HepG2 (cell line): ENCODE measurements around the gene ARHGDIA. TPM values are rescaled to one million over a fixed set of nuclear protein-coding genes. Genes with fewer than 3 reads are reported as not detected.

Experiments used
- BORCS8-MEF2B ChIP-seq: sonication (generic); formaldehyde crosslinking; IDR thresholded peaks from 2 replicates; pipeline ENCODE4 v1.8.0; 2022; ENCODE audit warnings: mild to moderate bottlenecking, missing genetic modification reagents
- DR1 ChIP-seq: sonication (generic); formaldehyde crosslinking; IDR thresholded peaks from 2 replicates; pipeline ENCODE4 v1.8.0; 2021; ENCODE audit warnings: mild to moderate bottlenecking, missing genetic modification reagents, inconsistent platforms
- FOXA3 ChIP-seq: IDR thresholded peaks from 2 replicates; pipeline ENCODE4 v1.6.1; 2016; ENCODE audit warnings: missing genetic modification reagents, missing compliant biosample characterization
- GLI4 ChIP-seq: sonication (generic); formaldehyde crosslinking; IDR thresholded peaks from 2 replicates; pipeline ENCODE4 v1.5.1; 2020; ENCODE audit warnings: missing genetic modification reagents, mild to moderate bottlenecking, moderate library complexity, borderline replicate concordance
- NFATC3 ChIP-seq: sonication (generic); formaldehyde crosslinking; IDR thresholded peaks from 2 replicates; pipeline ENCODE4 v1.5.1; 2020; ENCODE audit warnings: mild to moderate bottlenecking, missing genetic modification reagents
- NFIB ChIP-seq: sonication (generic); formaldehyde crosslinking; IDR thresholded peaks from 2 replicates; pipeline ENCODE4 v1.9.0; 2021; ENCODE audit warnings: missing genetic modification reagents, mild to moderate bottlenecking, borderline replicate concordance
- ONECUT2 ChIP-seq: sonication (generic); formaldehyde crosslinking; IDR thresholded peaks from 2 replicates; pipeline ENCODE4 v1.4.0; 2020; ENCODE audit warnings: missing genetic modification reagents
- POGZ ChIP-seq: sonication (generic); formaldehyde crosslinking; IDR thresholded peaks from 2 replicates; pipeline ENCODE4 v1.4.0; 2020; ENCODE audit warnings: mild to moderate bottlenecking, missing genetic modification reagents
- SAP130 ChIP-seq: IDR thresholded peaks from 2 replicates; pipeline ENCODE4 v1.6.1; 2016; ENCODE audit warnings: low read depth
- SRY ChIP-seq: sonication (generic); formaldehyde crosslinking; IDR thresholded peaks from 2 replicates; pipeline ENCODE4 v1.8.0; 2022; ENCODE audit warnings: mild to moderate bottlenecking, missing genetic modification reagents
- TBX2 ChIP-seq: sonication (generic); formaldehyde crosslinking; IDR thresholded peaks from 2 replicates; pipeline ENCODE4 v1.5.0; 2020; ENCODE audit warnings: missing genetic modification reagents, mild to moderate bottlenecking, borderline replicate concordance
- THAP8 ChIP-seq: sonication (generic); formaldehyde crosslinking; IDR thresholded peaks from 2 replicates; pipeline ENCODE4 v1.5.1; 2020; ENCODE audit warnings: missing genetic modification reagents, mild to moderate bottlenecking, borderline replicate concordance
- ZBTB3 ChIP-seq: sonication (generic); formaldehyde crosslinking; IDR thresholded peaks from 2 replicates; pipeline ENCODE4 v1.4.0; 2020; ENCODE audit warnings: low read depth, mild to moderate bottlenecking, moderate library complexity, missing genetic modification reagents, borderline replicate concordance
- ZBTB38 ChIP-seq: sonication (generic); formaldehyde crosslinking; IDR thresholded peaks from 2 replicates; pipeline ENCODE4 v1.5.1; 2020; ENCODE audit warnings: mild to moderate bottlenecking, missing genetic modification reagents
- ZFP91 ChIP-seq: sonication (generic); formaldehyde crosslinking; IDR thresholded peaks from 2 replicates; pipeline ENCODE4 v1.9.0; 2022; ENCODE audit warnings: missing genetic modification reagents, mild to moderate bottlenecking, borderline replicate concordance
- ZNF225 ChIP-seq: sonication (generic); formaldehyde crosslinking; IDR thresholded peaks from 2 replicates; pipeline ENCODE4 v1.4.0; 2020; ENCODE audit warnings: mild to moderate bottlenecking, missing genetic modification reagents
- ZNF350 ChIP-seq: sonication (generic); formaldehyde crosslinking; IDR thresholded peaks from 2 replicates; pipeline ENCODE4 v1.4.0; 2020; ENCODE audit warnings: mild to moderate bottlenecking, low read depth, missing genetic modification reagents, borderline replicate concordance
- polyA plus RNA-seq, 8 experiments: library from polyadenylated mRNA; depleted of rRNA in 3 of 8; stranded (reverse) in 7 of 8; unstranded in 1 of 8; fragments of >200 nt; fragmentation: Illumina TruSeq in 4 of 8; extraction: Trizol in 4 of 8; gene quantifications; 2 replicates each; pipeline versions ENCODE4 v1.2.1 to v1.2.3, GENCODE V29; 2011 to 2016; ENCODE audit warnings: low read depth in 4 of 8, missing spikeins in 1 of 8, mixed read lengths in 1 of 8; ENCODE audit not compliant: insufficient read depth in 1 of 8
- total RNA-seq, 5 experiments: library from RNA; depleted of rRNA; stranded (reverse); fragments of >200 nt; fragmentation: Illumina TruSeq; extraction: Trizol; gene quantifications; 2 replicates each; pipeline ENCODE4 v1.2.3, GENCODE V29; 2016; ENCODE audit warnings: low read depth in 1 of 5
- TF ChIP-seq, protein P1 (sequence below): sonication (generic); formaldehyde crosslinking; IDR thresholded peaks from 2 replicates; pipeline ENCODE4 v1.4.0; 2020; ENCODE audit warnings: missing genetic modification reagents, mild to moderate bottlenecking, borderline replicate concordance
- TF ChIP-seq, protein P2 (sequence below): sonication (generic); formaldehyde crosslinking; IDR thresholded peaks from 2 replicates; pipeline ENCODE4 v1.5.0; 2020; ENCODE audit warnings: mild to moderate bottlenecking, missing genetic modification reagents
- TF ChIP-seq, protein P3 (sequence below): sonication (generic); formaldehyde crosslinking; IDR thresholded peaks from 2 replicates; pipeline ENCODE4 v1.8.0; 2022; ENCODE audit warnings: mild to moderate bottlenecking, missing genetic modification reagents

The ARHGDIA gene
- total and polyA plus RNA-seq, 2 of the 13 experiments (the other 11 are each of a cell fraction or from before 2014, with no cell fraction given): 40.0 to 64.0 TPM

DNA sequence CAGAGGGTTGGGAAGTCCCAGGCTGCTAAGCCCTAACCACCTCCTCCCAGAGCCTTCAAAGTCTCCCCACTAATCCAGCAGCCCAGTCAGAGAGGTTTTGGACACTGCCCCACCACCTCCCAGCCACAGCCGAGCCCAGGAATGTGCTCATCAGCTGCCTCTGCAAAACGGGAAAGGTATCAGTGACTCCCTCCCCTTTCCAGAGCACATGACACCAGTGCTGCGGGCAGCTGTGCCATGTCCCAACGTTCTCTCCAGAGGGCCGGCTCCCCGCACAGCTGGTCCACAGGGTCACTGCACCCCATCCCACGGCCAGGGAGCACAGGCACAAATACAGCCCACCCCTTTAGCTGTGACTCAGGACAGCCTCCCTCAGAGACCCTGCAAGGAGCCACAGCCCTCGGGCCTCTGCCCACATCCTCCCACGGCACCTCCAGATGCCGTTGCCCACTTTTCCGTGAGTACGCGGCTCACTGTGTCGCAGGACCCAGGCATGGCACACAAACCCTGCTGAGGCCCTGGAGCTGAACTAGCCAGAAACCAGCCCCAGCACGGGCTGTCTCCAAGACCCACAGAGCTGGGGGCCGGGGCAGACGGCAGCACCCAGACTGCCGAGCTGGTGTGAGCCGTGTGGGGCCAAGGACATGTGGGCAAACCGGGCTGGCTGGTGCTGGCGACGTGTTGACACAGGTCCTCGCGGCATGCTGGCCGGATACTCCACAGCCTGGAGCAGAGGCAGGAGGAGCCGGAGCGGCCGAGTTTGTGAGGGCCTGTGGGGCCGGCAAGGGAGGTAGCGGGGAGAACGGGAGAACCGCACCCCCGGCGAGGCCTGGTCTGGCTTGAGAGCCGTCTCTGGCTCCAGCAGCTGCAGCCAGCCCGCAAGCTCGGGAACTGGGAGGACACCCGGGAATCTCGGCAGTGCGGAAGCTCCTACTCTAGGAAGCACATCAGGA is 30.0 kb downstream of the ARHGDIA start (continued):
- TF ChIP-seq, protein P1, sequence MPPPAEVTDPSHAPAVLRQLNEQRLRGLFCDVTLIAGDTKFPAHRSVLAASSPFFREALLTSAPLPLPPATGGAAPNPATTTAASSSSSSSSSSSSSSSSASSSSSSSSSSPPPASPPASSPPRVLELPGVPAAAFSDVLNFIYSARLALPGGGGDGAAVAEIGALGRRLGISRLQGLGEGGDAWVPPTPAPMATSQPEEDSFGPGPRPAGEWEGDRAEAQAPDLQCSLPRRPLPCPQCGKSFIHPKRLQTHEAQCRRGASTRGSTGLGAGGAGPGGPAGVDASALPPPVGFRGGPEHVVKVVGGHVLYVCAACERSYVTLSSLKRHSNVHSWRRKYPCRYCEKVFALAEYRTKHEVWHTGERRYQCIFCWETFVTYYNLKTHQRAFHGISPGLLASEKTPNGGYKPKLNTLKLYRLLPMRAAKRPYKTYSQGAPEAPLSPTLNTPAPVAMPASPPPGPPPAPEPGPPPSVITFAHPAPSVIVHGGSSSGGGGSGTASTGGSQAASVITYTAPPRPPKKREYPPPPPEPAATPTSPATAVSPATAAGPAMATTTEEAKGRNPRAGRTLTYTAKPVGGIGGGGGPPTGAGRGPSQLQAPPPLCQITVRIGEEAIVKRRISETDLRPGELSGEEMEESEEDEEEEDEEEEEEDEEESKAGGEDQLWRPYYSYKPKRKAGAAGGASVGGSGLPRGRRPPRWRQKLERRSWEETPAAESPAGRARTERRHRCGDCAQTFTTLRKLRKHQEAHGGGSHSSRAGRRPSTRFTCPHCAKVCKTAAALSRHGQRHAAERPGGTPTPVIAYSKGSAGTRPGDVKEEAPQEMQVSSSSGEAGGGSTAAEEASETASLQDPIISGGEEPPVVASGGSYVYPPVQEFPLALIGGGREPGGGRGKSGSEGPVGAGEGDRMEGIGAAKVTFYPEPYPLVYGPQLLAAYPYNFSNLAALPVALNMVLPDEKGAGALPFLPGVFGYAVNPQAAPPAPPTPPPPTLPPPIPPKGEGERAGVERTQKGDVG (CRISPR knock-in tag): peak; percentile 78
- TF ChIP-seq ZFP91 (peak; percentile 1; the same call in 1 of the 2 replicates), BORCS8-MEF2B (CRISPR knock-in tag) (no peak), POGZ (no peak), NFATC3 (CRISPR knock-in tag) (no peak), SAP130 (CRISPR knock-in tag) (peak; percentile 34; the same call in 1 of the 2 replicates), ONECUT2 (CRISPR knock-in tag) (no peak), ZNF225 (CRISPR knock-in tag) (peak; percentile 75; the same call in 1 of the 2 replicates), SRY (CRISPR knock-in tag) (0 out of 2 replicates have a peak, but pooled peaks have one; percentile 10), NFIB (no peak), ZBTB3 (CRISPR knock-in tag) (no peak), GLI4 (CRISPR knock-in tag) (no peak), THAP8 (CRISPR knock-in tag) (no peak), DR1 (CRISPR knock-in tag) (no peak), TBX2 (CRISPR knock-in tag) (peak; percentile 29; the same call in 1 of the 2 replicates), ZBTB38 (CRISPR knock-in tag) (peak; percentile 88), ZNF350 (peak; percentile 45; the same call in 1 of the 2 replicates), FOXA3 (CRISPR knock-in tag) (peak; percentile 54)
- TF ChIP-seq, protein P2, sequence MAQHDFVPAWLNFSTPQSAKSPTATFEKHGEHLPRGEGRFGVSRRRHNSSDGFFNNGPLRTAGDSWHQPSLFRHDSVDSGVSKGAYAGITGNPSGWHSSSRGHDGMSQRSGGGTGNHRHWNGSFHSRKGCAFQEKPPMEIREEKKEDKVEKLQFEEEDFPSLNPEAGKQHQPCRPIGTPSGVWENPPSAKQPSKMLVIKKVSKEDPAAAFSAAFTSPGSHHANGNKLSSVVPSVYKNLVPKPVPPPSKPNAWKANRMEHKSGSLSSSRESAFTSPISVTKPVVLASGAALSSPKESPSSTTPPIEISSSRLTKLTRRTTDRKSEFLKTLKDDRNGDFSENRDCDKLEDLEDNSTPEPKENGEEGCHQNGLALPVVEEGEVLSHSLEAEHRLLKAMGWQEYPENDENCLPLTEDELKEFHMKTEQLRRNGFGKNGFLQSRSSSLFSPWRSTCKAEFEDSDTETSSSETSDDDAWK (CRISPR knock-in tag): no peak
- TF ChIP-seq, protein P3, sequence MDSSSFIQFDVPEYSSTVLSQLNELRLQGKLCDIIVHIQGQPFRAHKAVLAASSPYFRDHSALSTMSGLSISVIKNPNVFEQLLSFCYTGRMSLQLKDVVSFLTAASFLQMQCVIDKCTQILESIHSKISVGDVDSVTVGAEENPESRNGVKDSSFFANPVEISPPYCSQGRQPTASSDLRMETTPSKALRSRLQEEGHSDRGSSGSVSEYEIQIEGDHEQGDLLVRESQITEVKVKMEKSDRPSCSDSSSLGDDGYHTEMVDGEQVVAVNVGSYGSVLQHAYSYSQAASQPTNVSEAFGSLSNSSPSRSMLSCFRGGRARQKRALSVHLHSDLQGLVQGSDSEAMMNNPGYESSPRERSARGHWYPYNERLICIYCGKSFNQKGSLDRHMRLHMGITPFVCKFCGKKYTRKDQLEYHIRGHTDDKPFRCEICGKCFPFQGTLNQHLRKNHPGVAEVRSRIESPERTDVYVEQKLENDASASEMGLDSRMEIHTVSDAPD (CRISPR knock-in tag): peak; percentile 78; the same call in 1 of the 2 replicates
